Neural cell (in vitro differentiated cells): ENCODE measurements around the gene SREK1IP1. TPM values are rescaled to one million over a fixed set of nuclear protein-coding genes. Genes with fewer than 3 reads are reported as not detected.

Source experiments
- H2AFZ ChIP-seq: fragments of 200-600, 300-800 bp; sonication (generic), shearing (Covaris generic); 2 replicates; pipeline ENCODE4 v1.6.0; 2014; ENCODE audit warnings: low read depth, mild to moderate bottlenecking, antibody characterized with exemption, low read length, moderate library complexity
- H3F3A ChIP-seq: fragments of 200-600 bp; shearing (Covaris generic); 2 replicates; pipeline ENCODE4 v1.6.1; 2016; ENCODE audit warnings: mild to moderate bottlenecking, moderate library complexity, mixed read lengths, antibody characterized with exemption, low read length; ENCODE audit not compliant: insufficient read depth, poor library complexity, severe bottlenecking
- H3K27ac ChIP-seq: fragments of 200-600, 300-800 bp; sonication (generic), shearing (Covaris generic); 2 replicates; pipeline ENCODE4 v1.5.1; 2014; ENCODE audit warnings: mild to moderate bottlenecking, low read length, moderate library complexity
- H3K27me3 ChIP-seq: fragments of 300-800, 200-600 bp; sonication (generic), shearing (Covaris generic); 2 replicates; pipeline ENCODE4 v1.6.0; 2014; ENCODE audit warnings: mild to moderate bottlenecking, low read depth, low read length, moderate library complexity; ENCODE audit not compliant: insufficient read depth
- H3K36me3 ChIP-seq: fragments of 300-800, 200-600 bp; sonication (generic), shearing (Covaris generic); 2 replicates; pipeline ENCODE4 v1.5.1; 2014; ENCODE audit warnings: mild to moderate bottlenecking, antibody characterized with exemption, low read length, moderate library complexity; ENCODE audit not compliant: insufficient read depth
- H3K4me2 ChIP-seq: fragments of 300-800, 200-600 bp; sonication (generic), shearing (Covaris generic); 2 replicates; pipeline ENCODE4 v1.6.0; 2014; ENCODE audit warnings: mild to moderate bottlenecking, low read length
- H3K4me3 ChIP-seq: fragments of 300-800, 200-600 bp; sonication (generic), shearing (Covaris generic); 2 replicates; pipeline ENCODE4 v1.5.1; 2014; ENCODE audit warnings: mild to moderate bottlenecking, low read length, moderate library complexity
- H3K79me2 ChIP-seq: fragments of 200-600 bp; shearing (Covaris generic); replicated peaks from 2 replicates; pipeline ENCODE4 v1.6.0; 2014; ENCODE audit warnings: mild to moderate bottlenecking, low read length, moderate library complexity; ENCODE audit not compliant: insufficient read depth
- H3K9ac ChIP-seq: fragments of 300-800, 200-600 bp; sonication (generic), shearing (Covaris generic); 2 replicates; pipeline ENCODE4 v1.6.1; 2016; ENCODE audit warnings: mild to moderate bottlenecking, low read length, mixed read lengths
- H3K9me2 ChIP-seq: fragments of 200-600 bp; shearing (Covaris generic); 2 replicates; pipeline ENCODE4 v1.6.1; 2016; ENCODE audit warnings: mild to moderate bottlenecking, low read length, mixed read lengths; ENCODE audit not compliant: insufficient read depth
- H3K9me3 ChIP-seq: fragments of 200-600, 300-800 bp; sonication (generic), shearing (Covaris generic); 2 replicates; pipeline ENCODE4 v1.6.1; 2016; ENCODE audit warnings: mild to moderate bottlenecking, mixed run types, low read length, moderate library complexity, mixed read lengths
- H4K20me1 ChIP-seq: fragments of 200-600 bp; shearing (Covaris generic); 2 replicates; pipeline ENCODE4 v1.6.1; 2016; ENCODE audit warnings: mild to moderate bottlenecking, mixed run types; ENCODE audit not compliant: insufficient read depth
- CTCF ChIP-seq: fragments of 450-650 bp; IDR thresholded peaks from 2 replicates; pipeline ENCODE4 v1.5.1; 2014; ENCODE audit warnings: antibody characterized with exemption, mild to moderate bottlenecking, moderate library complexity; ENCODE audit not compliant: poor library complexity, severe bottlenecking
- EP300 ChIP-seq: fragments of 450-650 bp; conservative IDR thresholded peaks from 2 replicates; pipeline ENCODE4 v1.6.1; 2014; ENCODE audit warnings: antibody characterized with exemption, mild to moderate bottlenecking, moderate library complexity; ENCODE audit not compliant: poor library complexity, severe bottlenecking
- EZH2 ChIP-seq: fragments of 200-600, 300-800 bp; shearing (Covaris generic), sonication (generic); IDR thresholded peaks from 2 replicates; pipeline ENCODE4 v1.6.1; 2014; ENCODE audit warnings: antibody characterized with exemption, low read length, borderline replicate concordance, mild to moderate bottlenecking; ENCODE audit not compliant: insufficient read depth, poor library complexity, severe bottlenecking
- MXI1 ChIP-seq: fragments of 450-650 bp; conservative IDR thresholded peaks from 2 replicates; pipeline ENCODE4 v1.6.1; 2014; ENCODE audit warnings: antibody characterized with exemption, mild to moderate bottlenecking; ENCODE audit not compliant: poor library complexity, severe bottlenecking
- POLR2AphosphoS5 ChIP-seq: IDR thresholded peaks from 2 replicates; pipeline ENCODE4 v1.6.1; 2012
- RAD21 ChIP-seq: fragments of 450-650 bp; conservative IDR thresholded peaks from 2 replicates; pipeline ENCODE4 v1.6.1; 2014; ENCODE audit warnings: antibody characterized with exemption, mild to moderate bottlenecking, moderate library complexity
- REST ChIP-seq: IDR thresholded peaks from 2 replicates; pipeline ENCODE4 v1.6.1; 2012; ENCODE audit warnings: borderline replicate concordance
- SMC3 ChIP-seq: fragments of 450-650 bp; conservative IDR thresholded peaks from 2 replicates; pipeline ENCODE4 v1.6.1; 2014; ENCODE audit warnings: antibody characterized with exemption, mild to moderate bottlenecking, moderate library complexity; ENCODE audit not compliant: poor library complexity
- TAF1 ChIP-seq: IDR thresholded peaks from 2 replicates; pipeline ENCODE4 v1.6.1; 2012; ENCODE audit warnings: low read depth
- polyA plus RNA-seq: library from polyadenylated mRNA; depleted of rRNA; stranded (reverse); fragments of >200 nt; gene quantifications from 2 replicates; pipeline ENCODE4 v1.2.3, GENCODE V29; 2014

SREK1IP1 gene
- polyA plus RNA-seq, 1 donor from 2014 or later: 23.5 TPM

GRCh38 chr5:64792469-64792868 is 24.0 kb upstream of the SREK1IP1 start (continued):
- TF ChIP-seq REST (no peak), SMC3 (no peak)

GRCh38 chr5:64790210-64790609 is 21.7 kb upstream of the SREK1IP1 start:
- no peaks in the 10 kb centered on the region for H3K9me2 ChIP-seq
- no peak overlapping the region for H3K4me3 ChIP-seq
- no peak overlapping the region for H2AFZ ChIP-seq
- no peaks in the 10 kb centered on the region for H4K20me1 ChIP-seq
- H3K79me2 ChIP-seq: no peaks in the 10 kb centered on the region
- H3F3A ChIP-seq: no peaks in the 10 kb centered on the region
- no peak overlapping the region for H3K4me2 ChIP-seq
- no peak for TF ChIP-seq MXI1
- no peak for TF ChIP-seq POLR2AphosphoS5
- no peak for TF ChIP-seq REST
- no peak for TF ChIP-seq SMC3
- no peak for TF ChIP-seq CTCF
- TF ChIP-seq EZH2: no peak
- TF ChIP-seq EP300: no peak
- no peak for TF ChIP-seq TAF1
- TF ChIP-seq RAD21: no peak
- H3K9me3 ChIP-seq: no peaks in the 10 kb centered on the region
- H3K27me3 ChIP-seq: no peaks in the 10 kb centered on the region
- no peaks in the 10 kb centered on the region for H3K36me3 ChIP-seq
- H3K9ac ChIP-seq: no peak overlapping the region
- H3K27ac ChIP-seq: no peak overlapping the region
